AG04449 (cell line): Measurements from ENCODE around the gene RNF183.

Source experiments
- CTCF ChIA-PET: fragments of 350-600 bp; formaldehyde crosslinking; extraction: SDS; loops from one replicate; lab custom pipeline; 2021; ENCODE audit warnings: antibody characterized with exemption; lab: Yijun Ruan, JAX
- POLR2A ChIA-PET: fragments of 400-600, 350-600 bp; formaldehyde crosslinking; extraction: SDS; loops from one replicate; lab custom pipeline; 2020; ENCODE audit warnings: antibody characterized with exemption, inconsistent platforms; lab: Yijun Ruan, JAX
- DNase-seq: peaks from one replicate; pipeline ENCODE4 v3.0.0-alpha.2; 2010; ENCODE audit warnings: low read depth, low spot score
- H3K4me3 ChIP-seq: 2 replicates; pipeline ENCODE4 v1.5.1; 2011; ENCODE audit warnings: low read depth, mild to moderate bottlenecking, control low read depth, low read length
- TF ChIP-seq, protein P1 (sequence below): IDR thresholded peaks from one replicate; pipeline ENCODE4 v1.5.1; 2011; ENCODE audit warnings: mild to moderate bottlenecking, moderate library complexity, low read length, control low read depth, inconsistent platforms; ENCODE audit not compliant: insufficient read depth; ENCODE audit errors: missing control alignments

Gene RNF183

DNA sequence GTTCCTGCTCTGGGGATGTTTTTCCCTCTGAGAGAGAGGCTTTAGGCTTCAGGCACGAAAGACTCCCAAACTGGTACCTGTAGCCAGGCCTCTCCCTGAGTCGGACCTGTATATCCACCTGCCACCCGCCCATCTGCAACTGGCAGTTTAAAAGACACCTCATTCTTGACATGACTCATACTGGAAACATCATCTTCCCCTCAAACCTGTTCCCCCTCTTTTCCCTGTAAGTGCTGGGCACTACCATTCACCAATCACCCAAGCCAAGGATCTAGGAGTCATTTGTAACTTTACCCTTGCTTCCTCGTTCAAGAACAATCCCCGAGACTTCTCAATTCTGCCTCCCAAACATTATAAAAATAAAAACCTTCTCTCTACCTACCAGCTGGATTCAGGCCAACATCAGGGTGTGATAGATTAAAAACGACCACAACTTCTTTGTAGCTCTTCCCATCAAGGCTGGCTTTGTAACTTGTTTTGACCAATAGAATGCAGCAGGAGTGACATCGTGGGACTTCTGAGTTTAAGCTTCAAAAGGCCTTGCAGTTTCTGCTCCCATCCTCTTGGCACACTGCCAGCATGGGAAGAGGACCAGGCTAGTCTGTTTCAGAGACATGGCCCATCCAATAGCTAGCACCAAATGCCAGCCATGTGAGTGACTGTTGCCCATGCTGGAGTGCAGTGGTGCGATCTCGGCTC is 38.7 kb upstream of the RNF183 start:
- TF ChIP-seq, protein P1, sequence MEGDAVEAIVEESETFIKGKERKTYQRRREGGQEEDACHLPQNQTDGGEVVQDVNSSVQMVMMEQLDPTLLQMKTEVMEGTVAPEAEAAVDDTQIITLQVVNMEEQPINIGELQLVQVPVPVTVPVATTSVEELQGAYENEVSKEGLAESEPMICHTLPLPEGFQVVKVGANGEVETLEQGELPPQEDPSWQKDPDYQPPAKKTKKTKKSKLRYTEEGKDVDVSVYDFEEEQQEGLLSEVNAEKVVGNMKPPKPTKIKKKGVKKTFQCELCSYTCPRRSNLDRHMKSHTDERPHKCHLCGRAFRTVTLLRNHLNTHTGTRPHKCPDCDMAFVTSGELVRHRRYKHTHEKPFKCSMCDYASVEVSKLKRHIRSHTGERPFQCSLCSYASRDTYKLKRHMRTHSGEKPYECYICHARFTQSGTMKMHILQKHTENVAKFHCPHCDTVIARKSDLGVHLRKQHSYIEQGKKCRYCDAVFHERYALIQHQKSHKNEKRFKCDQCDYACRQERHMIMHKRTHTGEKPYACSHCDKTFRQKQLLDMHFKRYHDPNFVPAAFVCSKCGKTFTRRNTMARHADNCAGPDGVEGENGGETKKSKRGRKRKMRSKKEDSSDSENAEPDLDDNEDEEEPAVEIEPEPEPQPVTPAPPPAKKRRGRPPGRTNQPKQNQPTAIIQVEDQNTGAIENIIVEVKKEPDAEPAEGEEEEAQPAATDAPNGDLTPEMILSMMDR = no peak
- no peak overlapping the region for H3K4me3 ChIP-seq
- ChIA-PET CTCF (interaction anchor here (0.8 to 3.7 kb wide), 4 partner anchors 60 to 104 kb away, joined by 3 to 26 read pairs (median 4); partner anchors contain the start of gene ALAD), POLR2A (no interaction called here)
- DNase-seq = no peak

DNA sequence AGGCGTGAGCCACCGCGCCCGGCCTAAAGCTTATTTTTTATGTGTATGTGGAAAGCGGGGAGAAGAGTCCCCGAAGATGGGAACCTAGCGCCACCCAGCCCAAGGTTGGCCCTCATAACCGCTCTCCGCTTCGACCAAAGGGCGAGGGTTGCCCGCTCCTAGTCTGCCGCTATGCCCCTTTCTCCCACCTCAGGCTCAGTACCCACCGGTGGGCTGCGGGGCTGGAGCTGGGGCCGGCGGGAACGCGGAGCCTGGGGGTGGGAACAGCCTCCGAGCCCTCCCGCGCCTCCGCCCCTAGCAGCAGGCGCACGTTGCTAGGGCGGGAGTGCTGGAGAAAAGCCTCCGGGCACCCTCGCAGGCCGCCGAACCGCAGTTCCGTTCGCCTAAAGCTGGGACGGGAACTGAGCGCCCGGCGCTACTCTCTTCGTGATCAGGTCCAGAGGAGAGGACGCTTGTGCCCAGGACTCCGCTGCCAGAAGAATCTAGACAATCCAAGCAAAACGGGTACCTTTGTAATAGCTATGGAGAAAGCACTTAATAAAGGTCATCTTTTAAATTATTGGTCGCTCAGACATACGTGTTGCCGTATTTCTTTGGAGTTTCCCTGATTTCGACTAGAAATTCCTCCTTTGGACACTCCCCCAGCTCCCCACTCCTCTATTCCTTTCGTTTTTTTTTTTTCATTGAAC is 37.0 kb upstream of the RNF183 start, which contains the start of gene WDR31:
Gene WDR31 (minus strand): TSS at position 265 of the 689 bp plus-strand sequence. CDS start 8,253 bp downstream, outside the sequence.
- POLR2A ChIA-PET = interaction anchor here (0.6 to 1.5 kb wide), 3 partner anchors 18 to 65 kb away, joined by 3 to 14 read pairs (median 5); partner anchors contain the start of genes CDC26 and PRPF4
- DNase-seq = peak; percentile 29
- H3K4me3 ChIP-seq = peak within 1 kb of the TSS; percentile 93
- CTCF ChIA-PET = interaction anchor here (0.9 to 3.7 kb wide), 7 partner anchors 11 to 86 kb away, joined by 3 to 26 read pairs (median 5); partner anchors contain the start of genes ALAD, CDC26 and PRPF4
- TF ChIP-seq, protein P1 = no peak

DNA sequence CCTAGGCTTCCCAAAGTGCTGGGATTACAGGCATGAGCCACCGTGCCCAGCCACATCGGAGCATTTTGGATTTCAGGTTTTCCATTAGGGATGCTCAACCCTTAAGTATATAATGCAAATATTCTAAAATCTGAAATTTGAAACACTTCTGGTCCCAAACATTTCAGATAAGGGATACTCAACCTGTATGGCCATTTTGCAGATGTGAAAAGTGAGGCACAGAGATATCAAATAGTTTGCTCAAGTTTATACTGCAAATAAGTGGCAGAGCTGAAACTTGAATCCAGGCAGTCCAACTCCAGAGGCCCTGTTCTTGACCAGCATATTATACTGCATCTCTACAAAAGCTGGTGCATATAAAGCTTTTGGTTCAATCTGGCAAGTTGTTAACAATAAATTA is 34.5 kb upstream of the RNF183 start:
- TF ChIP-seq, protein P1 = no peak
- CTCF ChIA-PET = no interaction called here
- no peak overlapping the region for H3K4me3 ChIP-seq
- POLR2A ChIA-PET = no interaction called here
- DNase-seq = no peak

DNA sequence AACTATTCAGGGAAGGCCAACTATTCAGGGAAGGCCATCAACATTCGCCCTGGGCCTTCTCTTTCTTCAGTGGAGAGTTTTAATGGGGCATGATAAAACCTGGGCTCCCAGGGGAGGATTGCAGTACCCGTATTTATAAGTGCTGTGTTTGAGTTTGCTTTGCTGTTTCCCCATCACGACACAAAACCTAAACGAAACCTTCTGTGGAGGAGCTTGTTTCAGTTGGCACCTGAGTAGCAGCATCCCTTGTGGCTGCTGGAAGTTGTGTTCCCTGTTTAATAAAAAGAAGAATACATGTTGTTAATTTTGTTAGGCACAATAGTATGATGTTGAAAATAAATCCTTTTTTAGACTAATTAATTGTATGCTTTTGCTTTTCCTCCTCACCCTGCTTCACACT is 28.6 kb upstream of the RNF183 start:
- H3K4me3 ChIP-seq = no peak overlapping the region
- CTCF ChIA-PET = no interaction called here
- no peak for DNase-seq

DNA sequence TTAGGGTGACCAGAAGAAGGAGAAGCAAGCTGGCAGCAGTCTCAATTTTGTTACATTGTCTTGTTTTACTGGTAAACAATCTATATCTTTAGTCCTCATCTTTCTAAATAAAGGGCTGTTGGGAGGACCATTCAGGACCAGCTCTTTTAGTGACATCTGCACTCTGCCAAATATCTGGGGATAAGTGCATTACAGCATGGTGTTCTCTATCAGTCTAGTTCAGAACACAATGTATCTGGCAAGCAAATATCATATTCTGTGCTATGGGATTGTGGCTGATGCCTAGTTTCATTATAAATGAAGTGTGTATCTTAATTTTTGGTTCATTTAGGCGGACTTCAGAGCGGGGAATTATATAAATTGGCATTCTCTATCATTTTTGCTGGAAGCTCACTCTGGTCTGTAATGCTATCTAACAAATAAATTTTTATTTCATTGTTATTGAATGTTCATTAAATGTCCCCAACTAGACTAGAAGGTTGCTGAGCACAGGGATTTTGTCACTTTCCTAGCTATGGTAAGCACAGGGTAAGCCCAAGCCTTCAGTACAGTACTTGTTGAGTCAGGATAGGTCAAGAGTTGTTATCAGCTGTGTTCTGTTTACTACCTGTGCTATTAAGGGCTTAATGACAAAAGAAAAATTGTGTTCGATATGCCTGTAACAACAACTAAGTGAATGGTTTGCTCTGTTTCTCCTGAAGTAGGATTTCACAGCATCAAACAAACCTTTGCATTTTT is 25.0 kb upstream of the RNF183 start:
- CTCF ChIA-PET = interaction anchor here (0.7 to 1.8 kb wide), 4 partner anchors 8 to 17 kb away, joined by 3 to 6 read pairs (median 4); no protein-coding TSS in a partner anchor
- TF ChIP-seq, protein P1 = no peak
- POLR2A ChIA-PET = no interaction called here
- no peak overlapping the region for H3K4me3 ChIP-seq
- no peak for DNase-seq

More for the DNA sequence above, 28.6 kb upstream of the RNF183 start:
- TF ChIP-seq, protein P1 = no peak
- POLR2A ChIA-PET = no interaction called here
